Measurements from ENCODE around the gene BCL10.

The BCL10 gene

DNA sequence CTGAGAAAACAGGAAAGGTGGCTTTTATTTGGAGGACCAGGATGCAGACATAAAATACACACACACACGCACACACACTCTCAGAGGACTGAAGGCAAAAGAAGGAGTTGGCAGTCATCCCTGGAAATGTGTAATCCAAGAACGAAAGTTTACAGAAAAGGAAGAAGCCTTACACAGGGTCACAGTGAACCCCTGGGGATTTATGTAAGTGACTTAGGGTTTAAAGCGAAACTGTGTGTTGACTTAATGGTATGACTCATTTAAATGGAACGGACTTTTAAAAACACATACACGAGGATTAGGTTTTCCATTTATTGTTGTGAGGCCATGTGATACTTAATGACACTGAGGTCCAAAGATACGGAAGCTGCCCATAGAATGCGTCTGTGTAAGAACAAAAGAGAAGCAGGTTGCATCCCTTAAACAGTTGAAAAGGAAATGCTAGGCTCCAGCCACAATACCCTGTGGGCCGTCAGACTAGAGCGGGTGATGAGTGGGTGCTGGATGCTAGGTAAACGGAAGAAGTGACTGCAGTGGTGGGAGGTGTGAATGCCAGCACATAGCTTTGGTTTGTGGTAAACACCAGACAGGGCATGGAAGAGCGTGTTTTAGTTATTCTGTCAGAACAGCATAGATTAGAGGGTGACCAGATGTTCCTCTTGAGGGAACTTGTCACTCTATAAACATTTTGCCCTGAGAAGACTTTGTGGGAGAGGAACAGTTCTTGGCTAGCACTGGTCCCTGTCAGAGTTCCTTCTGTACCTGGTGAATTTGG is 21.6 kb upstream of the BCL10 start:
- peak; percentile 89 for DNase-seq (ENCODE audit: low spot score)

DNA sequence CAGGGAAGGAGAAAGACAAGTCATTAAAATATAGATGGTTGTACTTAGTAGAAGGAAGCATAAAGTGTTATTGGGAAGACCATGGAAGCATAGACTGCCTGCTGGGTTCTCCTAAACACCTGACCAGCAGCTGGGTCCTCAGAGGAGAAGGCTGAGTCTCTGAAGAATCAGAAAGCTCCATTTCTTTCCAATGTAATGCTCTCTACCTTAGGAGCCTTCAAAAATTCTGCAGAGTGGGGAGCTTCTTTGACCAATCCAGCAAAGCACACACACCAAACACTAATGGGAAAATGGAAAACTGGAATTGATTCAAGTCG is 21.1 kb upstream of the BCL10 start:
- no peak for DNase-seq (ENCODE audit: low spot score)

DNA sequence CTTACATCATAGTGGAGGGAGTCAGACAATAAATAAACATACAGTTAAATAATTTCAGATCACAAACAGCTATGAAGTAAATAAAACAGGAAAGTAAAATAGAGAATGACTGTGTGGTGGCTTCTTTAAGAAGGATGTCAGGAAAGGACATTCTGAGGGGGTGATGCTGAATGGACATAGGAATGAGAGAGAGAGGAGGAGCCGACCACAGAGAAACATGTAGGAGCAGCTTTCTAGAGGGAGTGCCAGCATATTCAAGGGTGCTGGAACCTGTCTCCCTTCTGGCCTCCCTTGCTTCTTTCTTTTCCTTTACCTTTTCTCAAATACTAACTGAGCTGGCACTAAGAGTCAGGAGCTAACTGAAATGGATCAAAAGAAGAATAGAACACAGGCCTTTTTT is 20.5 kb upstream of the BCL10 start:
- DNase-seq (ENCODE audit: low spot score), result no peak

DNA sequence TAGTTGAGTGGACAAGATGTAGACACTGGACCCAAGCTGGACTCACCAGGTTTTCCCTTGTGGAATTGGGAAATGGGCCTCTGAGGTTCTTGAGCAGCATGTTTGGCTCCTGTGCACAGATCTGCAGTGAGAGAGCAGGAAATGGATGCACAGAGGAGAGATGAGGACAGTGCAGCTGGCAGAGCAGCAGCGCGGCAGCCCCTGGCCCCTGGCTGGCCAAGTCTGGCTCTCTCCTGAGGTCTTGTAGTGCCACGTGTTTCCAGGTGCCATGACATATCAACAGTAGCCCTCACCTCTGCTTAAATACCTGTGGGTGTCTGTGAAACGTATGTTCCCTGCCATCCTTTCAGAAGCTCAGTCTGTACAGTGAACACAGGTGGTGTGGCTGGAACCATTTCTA is 19.2 kb upstream of the BCL10 start:
- no peak for DNase-seq (ENCODE audit: low spot score)

DNA sequence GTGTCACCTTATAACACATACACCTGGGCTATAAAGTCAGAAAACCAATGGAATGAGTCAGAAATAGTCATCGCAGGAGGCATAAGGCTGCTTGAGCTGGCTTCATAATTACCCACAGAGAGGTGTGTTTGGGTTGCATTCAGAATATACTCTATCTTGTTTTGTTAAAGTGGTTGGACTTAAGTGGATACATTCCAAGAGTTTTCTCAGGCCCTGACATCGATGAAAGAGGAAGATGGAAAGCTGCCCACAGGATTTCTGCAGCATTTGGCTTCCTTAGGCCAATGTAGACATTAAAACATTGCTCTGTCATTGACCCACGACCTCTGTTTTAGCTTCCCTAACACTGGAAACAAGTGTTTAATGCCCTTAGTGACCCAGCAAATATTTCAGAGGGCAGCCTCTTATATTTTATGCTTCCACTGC is 18.6 kb upstream of the BCL10 start:
- no peak for DNase-seq (ENCODE audit: low spot score)

DNA sequence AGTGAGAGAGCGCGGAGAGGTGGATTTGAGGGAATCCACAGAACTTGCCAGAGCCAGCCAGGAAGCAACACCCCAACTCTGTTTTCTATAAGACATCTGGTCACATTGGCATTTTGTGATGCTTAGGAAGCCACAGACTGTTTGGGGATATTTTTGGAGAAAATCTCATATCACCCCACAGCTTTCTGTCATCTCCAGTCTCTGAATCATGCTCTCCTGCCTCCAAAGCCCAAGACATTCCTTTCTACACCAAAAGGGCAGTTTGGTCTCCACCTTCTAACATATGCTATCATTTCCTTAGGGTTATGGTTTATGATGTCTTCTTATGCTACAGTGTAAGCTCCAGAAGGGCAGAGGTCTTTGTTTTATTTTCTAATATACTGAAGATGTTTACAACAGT is 14.4 kb upstream of the BCL10 start:
- no peak for DNase-seq (ENCODE audit: low spot score)

DNA sequence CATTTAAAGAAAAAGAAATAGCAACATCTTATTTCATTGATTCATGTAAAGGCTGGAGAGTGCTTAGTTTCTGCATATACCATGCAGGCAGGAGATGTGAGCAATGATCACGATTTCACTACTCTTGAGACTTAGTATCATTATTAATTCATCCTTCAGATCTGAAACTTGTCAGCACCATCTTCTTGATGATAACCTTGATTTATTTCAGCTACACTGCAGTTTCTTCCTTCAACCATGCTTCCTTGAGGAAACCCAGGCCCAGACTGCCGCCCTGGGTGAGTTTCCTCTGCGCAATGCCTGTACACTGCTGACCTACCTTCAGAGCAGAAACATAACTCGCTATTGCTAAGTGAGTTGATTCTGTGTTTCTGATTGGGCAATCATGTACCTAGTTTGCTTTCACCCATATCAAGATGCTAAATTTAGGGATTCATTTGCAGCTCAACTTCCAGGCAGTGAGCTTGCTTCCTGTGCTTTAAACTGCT is 13.5 kb upstream of the BCL10 start:
- no peak for DNase-seq (ENCODE audit: low spot score)

DNA sequence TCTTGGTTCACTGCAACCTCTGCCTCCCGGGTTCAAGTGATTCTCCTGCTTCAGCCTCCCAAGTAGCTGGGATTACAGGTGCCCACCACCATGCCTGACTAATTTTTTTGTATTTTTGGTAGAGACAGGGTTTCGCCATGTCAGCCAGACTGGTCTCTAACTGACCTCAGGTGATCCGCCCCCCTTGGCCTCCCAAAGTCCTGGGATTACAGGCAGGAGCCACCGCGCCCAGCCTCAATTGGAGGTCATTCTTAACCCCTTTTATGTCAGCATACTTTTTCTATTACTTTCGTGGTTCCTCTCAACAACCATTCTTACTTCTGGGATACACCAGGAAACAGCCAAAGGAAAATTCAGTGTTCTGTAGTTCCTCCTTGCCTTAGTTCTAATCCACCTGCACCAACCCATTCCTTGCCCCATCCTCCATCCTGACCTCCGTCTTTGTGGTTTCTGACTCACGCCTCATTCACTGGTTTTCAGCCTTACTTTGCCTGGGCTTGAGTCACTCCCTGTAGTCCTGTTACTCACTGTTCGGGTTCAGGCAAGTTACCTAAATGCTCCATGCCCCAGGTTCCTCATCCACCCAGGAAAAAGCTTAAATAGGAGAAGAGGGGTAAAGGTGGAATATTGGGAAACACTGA is 12.9 kb upstream of the BCL10 start:
- no peak for DNase-seq (ENCODE audit: low spot score)

DNA sequence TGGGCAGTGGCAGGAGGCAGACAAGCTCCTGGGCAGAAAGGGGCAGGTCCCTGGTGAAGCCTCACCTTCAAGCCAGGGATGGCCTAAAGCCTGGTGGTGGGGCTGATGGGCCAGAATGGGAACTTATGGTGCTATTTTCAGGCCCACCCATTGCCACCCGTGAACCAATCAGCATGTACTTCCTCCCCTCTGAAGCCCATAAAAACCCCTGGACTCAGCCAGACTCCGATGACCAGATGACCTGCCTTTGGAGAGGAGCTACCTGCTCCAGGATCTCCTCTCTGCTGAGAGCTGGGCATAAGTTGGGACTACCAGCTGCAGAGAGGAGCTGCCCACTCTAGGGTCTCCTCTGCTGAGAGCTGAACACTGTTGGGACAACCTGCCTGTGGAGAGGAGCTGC is 7.8 kb upstream of the BCL10 start:
- no peak for DNase-seq (ENCODE audit: low spot score)

DNA sequence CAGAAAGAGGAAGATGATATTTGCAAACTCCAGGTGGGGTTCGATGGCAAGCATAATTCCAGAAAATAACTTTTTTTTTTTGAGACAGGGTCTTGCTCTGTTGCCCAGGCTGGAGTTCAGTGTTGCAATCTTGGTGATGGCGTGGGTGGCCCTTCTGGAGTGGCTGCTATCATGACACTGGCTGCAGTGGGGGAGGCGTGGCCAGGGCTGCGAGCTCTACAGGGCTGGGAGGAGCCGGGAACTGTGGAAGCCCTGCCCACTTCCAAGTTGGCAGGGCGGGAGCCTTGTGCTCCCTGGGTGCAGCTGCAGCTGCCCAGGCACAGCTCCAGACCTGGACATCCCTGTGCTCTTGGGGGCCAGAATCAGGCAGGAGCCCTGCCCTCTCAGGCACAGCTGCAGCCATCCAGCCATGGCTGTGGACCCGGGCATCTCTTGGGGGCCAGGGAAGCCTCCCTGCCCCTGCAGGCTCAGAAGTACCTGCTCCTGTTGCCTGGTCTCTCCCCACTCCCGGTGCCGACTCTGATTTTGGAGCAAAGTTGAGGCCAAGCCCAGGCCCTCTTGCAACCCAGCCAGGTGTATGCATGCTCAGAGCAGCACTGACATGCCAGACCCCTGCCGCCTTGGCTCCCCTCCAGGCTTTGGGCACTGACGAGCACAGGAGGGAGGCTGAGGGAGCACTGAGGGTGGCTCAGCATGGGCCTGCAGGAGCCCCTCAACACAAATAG is 7.2 kb upstream of the BCL10 start:
- no peak for DNase-seq (ENCODE audit: low spot score)

DNA sequence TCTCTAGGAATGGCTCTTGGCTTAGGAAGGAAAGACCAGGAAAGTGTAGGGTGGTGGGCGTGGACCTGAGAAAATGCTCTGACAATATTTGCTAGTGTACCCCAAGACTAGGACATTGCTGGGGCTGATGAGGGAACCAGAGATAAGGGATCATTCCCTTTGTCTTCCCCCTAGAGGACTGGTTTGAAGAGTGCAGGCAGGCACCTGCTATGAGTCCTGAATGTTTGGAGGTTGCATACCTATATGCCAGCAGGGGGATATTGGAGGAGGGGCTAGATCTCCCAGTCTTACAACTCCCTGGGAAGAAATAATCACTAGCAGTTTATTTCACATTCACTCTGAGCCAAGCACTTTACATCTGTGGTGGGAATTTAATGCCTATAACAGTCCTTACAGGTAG is 6.0 kb upstream of the BCL10 start:
- DNase-seq (ENCODE audit: low spot score), result no peak

DNA sequence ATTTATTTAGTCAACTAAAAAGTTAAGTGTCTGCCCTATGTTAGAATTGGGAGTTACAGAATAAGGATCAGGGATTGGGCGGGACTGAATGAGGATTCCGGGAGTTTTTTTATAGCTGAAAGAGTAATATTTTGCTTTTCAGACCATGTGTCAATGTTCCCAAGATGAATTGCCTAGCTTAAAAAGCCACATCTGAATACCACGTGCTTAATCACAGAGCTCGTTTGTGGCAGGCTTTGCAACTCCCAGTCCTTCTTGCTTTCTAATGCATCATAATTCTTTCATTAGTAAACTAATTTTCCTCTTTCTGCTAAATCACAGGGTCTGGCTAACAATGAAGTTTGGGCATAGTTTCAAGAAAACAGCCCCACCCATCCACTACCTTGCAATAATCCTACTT is 4.2 kb upstream of the BCL10 start:
- no peak for DNase-seq (ENCODE audit: low spot score)

DNA sequence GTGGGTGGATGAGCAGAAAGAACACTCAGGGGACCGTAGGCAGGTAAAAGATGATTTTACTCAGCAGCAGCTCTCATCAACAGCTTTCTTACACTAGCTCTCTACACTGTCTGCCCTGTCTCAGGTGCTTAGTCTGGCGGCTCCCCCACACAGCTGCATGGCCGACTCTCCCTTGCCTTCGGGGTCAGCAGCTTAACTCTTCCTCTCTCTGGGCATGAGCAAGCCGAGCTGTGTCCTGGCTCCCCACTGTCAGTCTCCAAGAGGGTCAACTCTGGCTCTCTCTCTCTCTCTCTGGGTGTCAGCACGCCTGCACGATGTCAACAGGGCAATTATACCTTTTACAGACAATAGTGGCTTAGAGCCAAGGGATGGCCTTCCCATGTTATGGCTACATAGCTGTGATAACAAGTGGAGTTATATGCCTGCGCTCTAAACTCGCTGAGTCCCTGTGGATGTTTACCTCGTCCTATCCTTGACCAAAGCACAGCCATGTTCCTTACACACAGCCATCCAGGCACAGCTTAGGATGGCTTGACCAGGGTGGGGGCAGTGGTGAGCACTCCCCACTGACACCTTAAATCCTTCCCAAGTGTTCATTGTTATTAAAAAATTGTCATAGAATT is 3.1 kb upstream of the BCL10 start:
- DNase-seq (ENCODE audit: low spot score), result no peak

DNA sequence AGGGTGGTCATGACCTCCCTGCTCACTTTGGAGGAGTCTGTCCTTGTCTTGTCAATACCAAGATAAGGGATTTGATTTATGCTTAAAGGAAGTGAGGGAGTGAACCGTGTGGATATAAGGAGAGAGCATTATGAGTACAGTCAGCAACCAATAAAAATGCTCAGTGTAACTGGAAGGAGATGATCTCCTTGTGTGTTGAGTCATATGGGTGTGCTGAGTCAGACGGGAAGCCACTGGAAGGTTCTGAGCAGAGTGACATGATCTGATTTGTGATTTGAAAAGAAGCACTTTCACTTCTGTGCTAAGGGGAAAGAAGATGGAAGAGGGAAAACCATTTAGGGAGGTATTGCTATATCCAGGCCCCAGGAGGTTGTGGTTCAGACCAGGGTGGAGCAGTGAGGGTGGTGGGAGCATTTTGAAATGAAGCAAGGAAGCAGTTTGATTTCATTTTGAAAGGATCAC is 2.5 kb upstream of the BCL10 start:
- DNase-seq (ENCODE audit: low spot score), result peak; percentile 80

DNA sequence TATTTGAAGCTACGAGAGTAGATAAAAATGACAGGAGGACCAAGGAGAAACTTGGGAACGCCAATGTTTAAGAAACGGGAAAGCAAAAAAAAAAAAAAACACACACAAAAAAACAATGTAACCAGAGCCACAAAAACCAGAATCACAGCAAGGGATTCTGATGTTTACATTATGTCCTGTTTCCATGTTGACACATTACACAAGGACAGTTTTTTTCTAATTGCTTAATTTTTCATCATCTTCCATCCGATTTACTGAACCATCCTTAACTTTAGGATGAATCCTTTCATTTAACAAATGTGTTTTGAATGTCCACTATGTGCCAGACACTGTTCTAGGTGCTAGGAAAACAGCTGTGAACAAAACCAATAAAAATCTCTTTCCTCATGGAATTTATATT is 1.4 kb upstream of the BCL10 start:
- DNase-seq (ENCODE audit: low spot score), result no peak

DNA sequence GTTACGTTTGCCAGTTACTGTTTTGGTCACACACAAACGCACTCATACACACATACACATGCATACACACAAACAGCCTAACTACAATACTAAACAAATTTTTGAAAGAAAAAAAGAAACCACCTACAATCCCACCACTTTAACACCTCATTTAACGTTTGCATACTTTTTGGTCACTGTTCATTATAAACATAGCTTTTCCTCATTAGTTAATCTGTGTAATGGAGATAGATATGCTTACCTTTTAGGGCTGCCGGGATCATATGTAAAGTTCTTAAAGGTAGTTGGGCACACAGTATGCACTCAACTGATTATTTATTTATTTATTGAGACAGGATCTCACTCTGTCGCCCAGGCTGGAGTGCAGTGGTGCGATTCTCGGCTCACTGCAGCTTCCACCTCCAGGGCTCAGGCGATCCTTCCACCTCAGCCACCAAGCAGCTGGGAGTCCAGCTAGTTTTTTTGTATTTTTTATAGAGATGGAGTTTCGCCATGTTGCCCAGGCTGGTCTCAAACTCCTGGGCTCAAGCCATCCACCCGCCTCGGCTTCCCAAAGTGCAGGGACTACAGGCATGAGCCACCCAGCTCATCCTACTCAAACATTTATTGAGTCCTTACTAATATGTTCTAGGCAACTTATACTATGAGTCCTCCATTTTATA is 677 bp upstream of the BCL10 start:
- no peak for DNase-seq (ENCODE audit: low spot score)

DNA sequence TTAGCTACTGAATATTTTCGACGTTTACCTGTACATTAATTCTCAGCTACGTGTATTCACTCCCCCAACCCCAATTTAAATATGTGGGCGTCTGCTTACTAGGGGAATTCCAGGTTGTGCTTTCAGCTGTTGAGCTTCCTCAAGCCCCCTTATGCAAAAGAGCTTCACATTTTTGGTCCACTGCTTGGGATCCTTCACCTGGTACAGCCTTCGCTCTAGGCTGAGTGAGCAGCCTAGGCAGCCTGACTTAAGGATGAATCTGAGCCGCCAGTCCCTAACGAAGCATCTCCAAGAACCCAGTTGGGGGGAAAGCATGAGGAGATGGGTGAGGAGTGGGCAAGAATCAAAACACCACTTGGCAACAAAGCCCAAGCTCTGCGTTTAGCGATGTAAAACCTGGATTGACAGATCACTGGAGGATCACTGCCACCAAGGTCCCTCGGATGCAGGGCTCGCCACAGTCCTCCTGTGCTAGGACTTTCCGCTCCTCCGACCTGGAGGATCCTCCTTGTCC is 674 bp downstream of the BCL10 start:
- DNase-seq (ENCODE audit: low spot score), result no peak

DNA sequence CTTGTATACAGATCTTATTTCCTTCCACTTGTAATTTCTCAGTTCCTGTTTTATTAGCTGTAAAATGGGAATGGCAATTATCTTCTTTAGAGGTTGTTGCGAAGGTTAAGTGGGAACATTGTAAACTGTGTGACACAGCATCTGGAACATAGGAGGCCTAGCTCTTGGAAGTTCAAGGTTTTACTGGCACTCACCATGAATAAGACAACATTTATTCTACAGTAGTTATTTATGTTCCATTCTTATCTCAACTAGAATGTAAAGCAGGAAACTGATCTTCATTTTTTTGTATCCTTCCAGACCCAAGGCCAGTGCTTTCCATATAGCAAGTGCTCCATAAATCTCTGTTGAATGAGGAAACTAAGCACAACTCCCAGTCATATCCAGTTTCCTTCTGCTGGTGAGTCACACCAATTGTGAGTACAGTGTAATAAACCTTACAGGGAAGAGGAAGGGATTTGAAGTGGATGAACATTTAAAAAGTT is 1.4 kb downstream of the BCL10 start:
- no peak for DNase-seq (ENCODE audit: low spot score)

DNA sequence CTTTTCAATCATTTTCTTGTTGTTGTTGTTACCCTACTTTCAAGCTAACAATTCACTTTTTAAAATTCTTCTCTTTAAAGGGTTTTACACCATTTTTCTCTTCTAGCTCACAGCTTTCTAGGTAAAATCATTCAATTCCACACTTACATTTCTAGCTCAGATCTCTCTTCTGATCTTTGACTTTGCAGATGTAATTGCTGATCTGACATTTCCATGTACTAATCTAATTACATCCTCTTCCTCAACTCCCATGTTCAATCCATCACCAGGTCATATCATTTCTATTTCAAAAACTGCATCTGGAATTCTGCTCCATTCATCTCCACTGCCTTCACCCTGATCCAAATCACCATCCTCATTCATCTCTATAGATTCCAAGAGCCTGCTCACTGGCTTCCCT is 3.0 kb downstream of the BCL10 start:
- DNase-seq (ENCODE audit: low spot score), result no peak

DNA sequence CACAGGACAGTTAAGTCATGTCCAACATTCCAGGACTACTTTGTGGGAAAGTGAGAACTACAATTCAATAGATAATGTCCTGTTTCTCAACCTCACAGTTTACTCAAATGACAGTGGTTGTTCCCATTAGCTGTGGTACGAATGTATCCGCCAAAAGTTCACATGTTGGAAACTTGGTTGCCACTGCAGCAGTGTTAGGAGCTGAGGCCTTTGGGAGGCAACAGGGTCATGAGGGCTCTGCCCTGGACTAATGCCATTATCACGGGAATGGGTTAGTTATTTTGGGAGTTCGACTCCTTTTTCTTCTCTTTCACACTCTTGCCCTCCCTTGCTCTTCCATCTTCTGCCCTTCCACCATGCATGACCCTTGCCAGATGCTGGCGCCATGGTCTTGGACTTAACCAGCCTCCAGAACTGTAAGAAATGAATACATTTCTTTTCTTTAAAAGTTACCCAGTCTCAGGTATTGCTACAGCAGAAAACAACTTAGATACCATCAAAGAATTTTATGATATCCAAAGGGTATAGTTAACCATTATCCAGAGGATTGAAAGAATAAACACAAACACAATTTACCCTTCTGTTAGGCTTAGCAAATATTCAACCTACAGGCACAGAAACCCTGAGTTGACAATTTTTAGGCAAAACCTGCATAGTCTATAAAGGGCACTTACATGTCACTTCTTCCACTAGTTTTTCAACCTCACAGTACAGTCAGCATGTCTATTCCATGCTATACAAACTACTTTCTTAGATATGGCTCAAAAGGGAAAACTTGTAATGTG is 7.4 kb downstream of the BCL10 start:
- DNase-seq (ENCODE audit: low spot score), result no peak

DNA sequence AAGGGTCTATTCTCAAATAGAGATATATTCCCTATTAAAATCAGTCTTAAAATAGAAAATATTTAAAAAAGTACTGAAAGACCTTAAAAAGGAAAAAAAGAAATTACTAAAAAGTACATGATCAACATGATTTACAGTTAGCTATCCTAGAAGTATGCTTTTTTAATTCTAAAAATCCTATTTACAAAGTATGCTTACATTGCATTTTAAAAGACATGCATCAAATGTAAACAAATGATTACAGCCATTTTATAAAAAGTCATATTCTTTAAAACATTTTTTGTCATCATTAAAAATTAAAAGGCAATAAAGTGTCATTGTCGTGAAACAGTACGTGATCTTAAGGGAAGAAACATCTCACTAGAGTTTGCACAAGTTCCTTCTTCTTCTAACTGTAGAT is 9.1 kb downstream of the BCL10 start:
- no peak for DNase-seq (ENCODE audit: low spot score)
